Prostate gland (tissue), 2 donors: ENCODE data around the gene FBN3.

Source experiments
- CTCF ChIP-seq, 4 experiments: fragments of 200-600 bp in 2 of 4; fragments of 450-650 bp in 2 of 4; sonication (generic) in 2 of 4; IDR thresholded peaks; 1 replicate in 3 of 4; 2 replicates in 1 of 4; pipeline ENCODE4 v1.5.1; 2016 to 2019; ENCODE audit warnings: antibody characterized with exemption in 4 of 4, mild to moderate bottlenecking in 2 of 4, moderate library complexity in 2 of 4
- POLR2A ChIP-seq: fragments of 450-650 bp; IDR thresholded peaks from one replicate; pipeline ENCODE4 v1.6.1; 2016; ENCODE audit warnings: antibody characterized with exemption, mild to moderate bottlenecking
- POLR2AphosphoS5 ChIP-seq: sonication (generic); formaldehyde crosslinking; IDR thresholded peaks from one replicate; pipeline ENCODE4 v1.6.1; 2017; ENCODE audit warnings: antibody characterized with exemption

- TF ChIP-seq CTCF (IDR thresholded peaks at IDR 0.05) (no peak), POLR2AphosphoS5 (no peak), POLR2A (no peak)
Observed at GRCh38 chr19:8028951-8029491, 120.4 kb downstream of the FBN3 start.
